Peyer's patch (tissue), 4 donors: ENCODE results near the gene PDLIM1.

ENCODE experiments used
- POLR2A ChIP-seq, 2 donors: fragments of 450-650 bp; IDR thresholded peaks; one replicate each; pipeline ENCODE4 v1.5.1; 2017; ENCODE audit warnings: antibody characterized with exemption in 2 of 2, mild to moderate bottlenecking in 2 of 2, moderate library complexity in 2 of 2
- TF ChIP-seq, protein P1 (sequence below), 6 experiments: fragments of 450-650 bp in 4 of 6; fragments of 200-600 bp in 2 of 6; sonication (generic) in 1 of 6; IDR thresholded peaks; one replicate each; pipeline ENCODE4 v1.5.1; 2017 to 2019; ENCODE audit warnings: antibody characterized with exemption in 6 of 6, mild to moderate bottlenecking in 3 of 6, moderate library complexity in 1 of 6

DNA sequence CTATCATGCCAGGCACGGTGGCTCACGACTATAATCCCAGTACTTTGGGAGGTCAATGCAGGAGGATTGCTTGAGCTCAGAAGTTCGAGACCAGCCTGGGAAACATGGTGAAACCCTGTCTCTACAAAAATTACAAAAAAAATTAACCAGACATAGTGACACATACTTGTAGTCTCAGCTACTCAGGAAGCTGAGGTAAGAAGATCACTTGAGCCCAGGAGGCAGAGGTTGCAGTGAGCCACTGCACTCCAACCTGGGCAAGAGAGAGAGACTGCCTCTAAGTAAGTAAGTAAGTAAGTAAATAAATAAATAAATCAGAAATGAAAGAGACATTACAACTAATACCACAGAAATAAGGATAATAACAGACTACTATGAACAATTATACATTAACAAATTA is 36.2 kb downstream of the PDLIM1 start:
- TF ChIP-seq, protein P1, sequence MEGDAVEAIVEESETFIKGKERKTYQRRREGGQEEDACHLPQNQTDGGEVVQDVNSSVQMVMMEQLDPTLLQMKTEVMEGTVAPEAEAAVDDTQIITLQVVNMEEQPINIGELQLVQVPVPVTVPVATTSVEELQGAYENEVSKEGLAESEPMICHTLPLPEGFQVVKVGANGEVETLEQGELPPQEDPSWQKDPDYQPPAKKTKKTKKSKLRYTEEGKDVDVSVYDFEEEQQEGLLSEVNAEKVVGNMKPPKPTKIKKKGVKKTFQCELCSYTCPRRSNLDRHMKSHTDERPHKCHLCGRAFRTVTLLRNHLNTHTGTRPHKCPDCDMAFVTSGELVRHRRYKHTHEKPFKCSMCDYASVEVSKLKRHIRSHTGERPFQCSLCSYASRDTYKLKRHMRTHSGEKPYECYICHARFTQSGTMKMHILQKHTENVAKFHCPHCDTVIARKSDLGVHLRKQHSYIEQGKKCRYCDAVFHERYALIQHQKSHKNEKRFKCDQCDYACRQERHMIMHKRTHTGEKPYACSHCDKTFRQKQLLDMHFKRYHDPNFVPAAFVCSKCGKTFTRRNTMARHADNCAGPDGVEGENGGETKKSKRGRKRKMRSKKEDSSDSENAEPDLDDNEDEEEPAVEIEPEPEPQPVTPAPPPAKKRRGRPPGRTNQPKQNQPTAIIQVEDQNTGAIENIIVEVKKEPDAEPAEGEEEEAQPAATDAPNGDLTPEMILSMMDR (IDR thresholded peaks at IDR 0.05) = no peak
- no peak for TF ChIP-seq POLR2A (IDR thresholded peaks at IDR 0.05)
